SW 1271 (cell line): Measurements from ENCODE around the gene TAF10.

ENCODE experiments used
- DNase-seq, 2 experiments: peaks; one replicate each; lab custom pipeline; 2025; lab: John Stamatoyannopoulos, UW

Gene TAF10

GRCh38 chr11:6612213-6613041 is at the start of gene TAF10:
TSS of gene TAF10 (minus strand) at chr11:6612216. CDS start at chr11:6612189, 27 bp downstream.
- DNase-seq, result peak; percentile 83 to 90

- DNase-seq, result no peak
Measured at GRCh38 chr11:6660712-6661111, 48.7 kb upstream of the TAF10 start.

GRCh38 chr11:6658647-6659046 is 46.6 kb upstream of the TAF10 start:
- DNase-seq, result no peak

- no peak for DNase-seq
Measured at GRCh38 chr11:6657346-6657745, 45.3 kb upstream of the TAF10 start.

GRCh38 chr11:6656936-6657335 is 44.9 kb upstream of the TAF10 start:
- no peak for DNase-seq

GRCh38 chr11:6656584-6656915 is 44.5 kb upstream of the TAF10 start:
- no peak for DNase-seq

- no peak for DNase-seq
Measured at GRCh38 chr11:6655790-6656583, 44.0 kb upstream of the TAF10 start, which contains the start of gene DCHS1. TSS of gene DCHS1 (minus strand) at chr11:6655809. CDS start at chr11:6641613, 14,196 bp downstream.

GRCh38 chr11:6655020-6655789 is 43.2 kb upstream of the TAF10 start:
- no peak for DNase-seq

- no peak for DNase-seq
Measured at GRCh38 chr11:6654281-6655019, 42.4 kb upstream of the TAF10 start.

GRCh38 chr11:6653656-6654055 is 41.6 kb upstream of the TAF10 start:
- no peak for DNase-seq

GRCh38 chr11:6653097-6653496 is 41.1 kb upstream of the TAF10 start:
- DNase-seq, result no peak

GRCh38 chr11:6652182-6652581 is 40.2 kb upstream of the TAF10 start:
- no peak for DNase-seq

- DNase-seq, result no peak
Measured at GRCh38 chr11:6650980-6651379, 39.0 kb upstream of the TAF10 start.

- DNase-seq, result no peak
Measured at GRCh38 chr11:6650104-6650503, 38.1 kb upstream of the TAF10 start.

- DNase-seq, result no peak
Measured at GRCh38 chr11:6648501-6648900, 36.5 kb upstream of the TAF10 start.

- DNase-seq, result no peak
Measured at GRCh38 chr11:6647836-6648235, 35.8 kb upstream of the TAF10 start.

GRCh38 chr11:6646918-6647679 is 35.1 kb upstream of the TAF10 start:
- DNase-seq, result no peak

GRCh38 chr11:6646576-6646917 is 34.5 kb upstream of the TAF10 start:
- DNase-seq, result no peak

- no peak for DNase-seq
Measured at GRCh38 chr11:6646071-6646470, 34.1 kb upstream of the TAF10 start.

GRCh38 chr11:6642957-6643356 is 30.9 kb upstream of the TAF10 start:
- DNase-seq, result no peak
